AG09309 (cell line): ENCODE measurements around the gene HBEGF.

Experiments
- DNase-seq: peaks from one replicate; pipeline ENCODE4 v3.0.0-alpha.2; 2010; ENCODE audit warnings: low read depth
- H3K4me3 ChIP-seq: 2 replicates; pipeline ENCODE4 v1.5.1; 2011; ENCODE audit warnings: mild to moderate bottlenecking, low read depth, low read length, moderate library complexity; ENCODE audit not compliant: control insufficient read depth
- TF ChIP-seq, protein P1 (sequence below): IDR thresholded peaks from 2 replicates; pipeline ENCODE4 v1.5.1; 2011; ENCODE audit warnings: mild to moderate bottlenecking, low read depth, low read length, inconsistent platforms; ENCODE audit not compliant: insufficient read depth, control insufficient read depth; ENCODE audit errors: missing control alignments

HBEGF gene

DNA sequence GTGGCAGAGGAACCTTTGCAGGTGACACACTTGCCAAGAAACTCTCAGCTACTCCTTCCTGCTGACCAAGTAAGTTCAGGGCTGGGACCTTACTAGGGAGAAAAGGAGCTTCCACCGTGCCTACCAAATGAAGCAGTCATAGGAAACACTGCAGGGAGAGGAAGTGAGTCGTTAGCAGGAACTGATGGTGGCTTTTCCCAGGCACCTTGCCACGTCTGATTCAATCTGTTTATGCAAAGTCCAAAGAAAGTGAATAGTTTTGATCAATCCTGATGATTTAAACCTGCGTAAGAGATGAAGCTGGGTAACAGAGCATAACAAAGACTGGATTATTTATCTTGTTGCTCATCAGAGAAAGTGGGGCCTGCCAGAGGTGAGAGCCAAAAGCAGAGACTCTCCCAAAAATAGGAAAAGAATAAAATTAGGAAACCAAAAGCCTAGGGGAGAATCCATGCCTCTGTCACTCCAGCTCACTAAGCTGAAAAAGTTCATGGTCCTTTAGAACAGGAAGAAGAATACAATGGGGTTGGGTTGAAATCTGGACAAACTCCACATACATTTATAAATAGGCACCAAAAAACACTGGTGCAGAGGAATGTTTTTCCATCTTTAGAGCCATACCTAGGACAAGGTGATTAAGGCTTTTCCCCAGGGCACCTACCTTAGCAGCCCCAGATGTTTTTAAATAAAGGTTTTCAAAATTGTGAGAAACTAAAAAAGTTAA lies 34.2 kb downstream of the HBEGF start:
- peak; percentile 79 for DNase-seq
- H3K4me3 ChIP-seq: no peak overlapping the region
- TF ChIP-seq, protein P1, sequence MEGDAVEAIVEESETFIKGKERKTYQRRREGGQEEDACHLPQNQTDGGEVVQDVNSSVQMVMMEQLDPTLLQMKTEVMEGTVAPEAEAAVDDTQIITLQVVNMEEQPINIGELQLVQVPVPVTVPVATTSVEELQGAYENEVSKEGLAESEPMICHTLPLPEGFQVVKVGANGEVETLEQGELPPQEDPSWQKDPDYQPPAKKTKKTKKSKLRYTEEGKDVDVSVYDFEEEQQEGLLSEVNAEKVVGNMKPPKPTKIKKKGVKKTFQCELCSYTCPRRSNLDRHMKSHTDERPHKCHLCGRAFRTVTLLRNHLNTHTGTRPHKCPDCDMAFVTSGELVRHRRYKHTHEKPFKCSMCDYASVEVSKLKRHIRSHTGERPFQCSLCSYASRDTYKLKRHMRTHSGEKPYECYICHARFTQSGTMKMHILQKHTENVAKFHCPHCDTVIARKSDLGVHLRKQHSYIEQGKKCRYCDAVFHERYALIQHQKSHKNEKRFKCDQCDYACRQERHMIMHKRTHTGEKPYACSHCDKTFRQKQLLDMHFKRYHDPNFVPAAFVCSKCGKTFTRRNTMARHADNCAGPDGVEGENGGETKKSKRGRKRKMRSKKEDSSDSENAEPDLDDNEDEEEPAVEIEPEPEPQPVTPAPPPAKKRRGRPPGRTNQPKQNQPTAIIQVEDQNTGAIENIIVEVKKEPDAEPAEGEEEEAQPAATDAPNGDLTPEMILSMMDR: no peak

DNA sequence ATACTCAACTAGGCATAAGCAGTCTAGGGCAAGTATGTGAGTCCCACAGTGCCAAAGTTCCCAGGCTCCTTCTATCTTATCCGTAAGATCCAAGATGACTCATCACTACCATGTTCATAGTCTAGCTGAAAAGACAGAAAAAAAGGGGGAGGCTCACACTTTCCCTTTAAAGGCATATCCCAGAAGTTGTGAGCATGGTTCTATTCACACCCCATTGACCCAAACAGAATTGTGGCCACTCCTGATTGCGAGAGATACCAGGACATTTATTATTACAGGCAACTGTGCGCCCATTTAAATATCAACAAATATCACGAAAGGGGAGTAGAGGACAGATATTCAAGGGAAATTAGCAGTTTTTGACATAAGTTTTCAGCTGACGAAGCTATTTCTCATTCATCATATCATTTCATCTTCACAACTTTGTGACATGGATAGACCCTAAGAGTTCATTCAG lies 35.4 kb downstream of the HBEGF start:
- TF ChIP-seq, protein P1: no peak
- H3K4me3 ChIP-seq: no peak overlapping the region
- DNase-seq: peak; percentile 63

DNA sequence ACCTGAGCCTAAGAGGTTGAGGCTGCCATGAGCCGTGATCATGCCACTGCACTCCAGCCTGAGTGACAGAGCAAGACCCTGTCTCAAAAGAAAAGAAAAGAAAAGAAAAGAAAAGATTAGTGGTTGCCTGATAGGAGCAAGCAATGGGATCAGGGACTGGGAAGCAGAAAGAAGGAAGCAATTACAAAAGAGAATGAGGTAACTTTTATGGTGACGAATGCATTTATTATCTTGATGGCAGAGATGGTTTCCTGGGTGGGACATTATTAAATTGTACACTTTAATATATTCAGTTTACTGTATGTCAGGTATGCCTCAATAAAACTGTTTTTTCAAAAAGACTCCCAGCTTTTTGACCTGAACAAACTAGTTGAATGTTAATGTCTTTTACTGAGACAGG lies 36.0 kb downstream of the HBEGF start:
- TF ChIP-seq, protein P1: no peak
- H3K4me3 ChIP-seq: no peak overlapping the region
- DNase-seq: no peak

DNA sequence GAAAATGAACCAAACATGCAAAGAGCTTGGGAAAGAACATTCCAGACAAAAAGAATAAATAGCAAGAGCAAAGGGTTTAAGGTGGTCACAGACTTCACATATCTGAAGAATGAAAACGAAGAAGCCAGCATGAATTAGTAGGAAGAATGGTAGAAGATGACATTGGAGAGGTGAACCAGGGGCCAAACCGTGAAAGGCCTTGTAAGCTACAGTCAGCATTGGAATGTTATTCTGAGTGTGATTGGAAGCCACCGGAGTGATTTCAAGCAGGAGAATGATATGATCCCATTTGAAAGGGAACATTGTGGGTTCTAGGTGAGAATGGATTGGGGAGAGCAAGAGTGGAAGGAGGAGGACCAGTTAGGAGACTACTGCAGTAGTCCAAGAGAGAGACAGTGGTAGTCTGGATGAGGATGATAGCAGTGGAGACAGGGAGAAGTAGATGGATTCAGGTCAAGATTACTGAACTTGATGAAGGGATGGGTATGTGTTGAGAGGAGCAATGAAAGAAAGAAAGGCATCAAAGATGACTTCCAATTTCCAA lies 36.6 kb downstream of the HBEGF start:
- DNase-seq: no peak
- TF ChIP-seq, protein P1: no peak
- no peak overlapping the region for H3K4me3 ChIP-seq

DNA sequence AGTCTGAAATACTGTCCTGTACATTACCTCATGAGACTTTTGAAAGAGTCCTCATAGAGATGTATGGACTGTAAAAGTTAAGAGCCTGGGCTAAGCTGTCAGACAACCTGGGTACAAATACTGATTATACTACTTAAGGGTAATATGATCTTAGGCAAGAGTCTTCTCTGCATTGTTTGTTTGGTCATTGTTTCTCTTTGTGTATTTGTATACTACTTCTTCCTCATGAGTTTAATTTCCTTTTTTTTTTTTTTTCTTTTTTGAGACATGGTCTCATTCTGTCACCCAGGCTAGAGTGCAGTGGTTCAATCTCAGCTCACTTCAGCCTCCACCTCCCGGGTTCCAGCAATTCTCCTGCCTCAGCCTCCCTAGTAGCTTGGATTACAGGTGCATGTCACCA lies 40.9 kb downstream of the HBEGF start:
- TF ChIP-seq, protein P1: no peak
- no peak overlapping the region for H3K4me3 ChIP-seq
- no peak for DNase-seq

DNA sequence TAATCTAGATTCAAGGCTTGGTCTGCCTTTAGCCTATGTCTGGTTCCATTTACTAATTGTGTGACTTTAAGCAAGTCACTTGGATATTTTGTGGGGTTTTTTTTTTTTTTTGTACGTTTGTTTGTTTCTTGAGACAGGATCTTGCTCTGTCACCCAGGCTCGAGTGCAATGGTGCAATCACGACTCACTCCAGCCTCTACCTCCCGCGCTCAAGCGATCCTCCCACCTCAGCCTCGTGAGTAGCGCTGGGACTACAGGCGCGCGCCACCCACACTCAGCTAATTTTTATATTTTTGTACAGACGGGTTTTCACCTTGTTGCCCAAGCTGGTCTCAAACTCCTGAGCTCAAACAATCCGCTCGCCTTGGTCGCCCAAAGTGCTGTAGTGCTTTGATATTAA lies 42.4 kb downstream of the HBEGF start:
- TF ChIP-seq, protein P1: no peak
- no peak overlapping the region for H3K4me3 ChIP-seq
- DNase-seq: no peak
